HG02610 (cell line): ENCODE measurements around the gene DUSP7.

Experiments
- ATAC-seq: cut with Tn5 transposase; IDR thresholded peaks from one replicate; pipeline ENCODE4 v1.9.1; 2021; ENCODE audit warnings: mild to moderate bottlenecking, moderate library complexity; ENCODE audit not compliant: unreplicated experiment

DUSP7 gene

DNA sequence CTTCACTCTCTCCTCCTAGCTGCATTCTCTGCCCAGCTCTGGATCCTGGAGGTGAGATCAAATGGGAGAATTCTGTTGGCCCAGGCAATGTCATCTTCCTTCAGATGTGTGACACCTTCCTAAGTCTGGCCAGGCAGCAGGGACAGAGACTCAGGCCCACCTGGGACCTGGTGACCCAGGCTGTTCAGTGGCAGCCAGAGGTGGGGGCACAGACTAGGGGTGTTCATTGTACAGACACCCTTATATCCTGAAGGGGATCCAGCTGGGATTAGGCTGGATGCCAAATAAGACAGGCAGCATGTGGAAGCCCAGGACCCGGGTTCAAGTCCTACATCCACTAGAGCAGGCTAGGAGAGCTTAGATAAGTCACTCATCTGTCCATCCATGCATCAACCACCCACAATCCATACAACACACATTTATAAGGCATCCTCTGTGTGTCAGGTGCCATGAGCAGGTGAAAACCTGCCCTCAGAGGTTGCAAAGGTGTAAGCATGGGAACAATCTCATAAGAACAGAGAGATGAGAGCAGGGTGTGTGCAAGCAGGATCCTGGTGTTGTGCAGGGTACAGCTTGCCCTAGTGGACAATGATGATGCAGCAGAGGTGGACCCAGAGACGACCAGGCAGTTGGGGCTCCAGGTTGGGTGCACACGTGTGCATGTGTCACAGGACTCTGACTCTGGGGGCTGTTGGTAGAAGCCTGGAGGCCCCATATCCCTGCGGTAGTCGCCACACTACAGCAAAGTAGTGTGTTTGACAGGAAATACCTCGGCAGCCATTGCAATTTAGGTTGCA lies 42.4 kb downstream of the DUSP7 start:
- no peak for ATAC-seq

DNA sequence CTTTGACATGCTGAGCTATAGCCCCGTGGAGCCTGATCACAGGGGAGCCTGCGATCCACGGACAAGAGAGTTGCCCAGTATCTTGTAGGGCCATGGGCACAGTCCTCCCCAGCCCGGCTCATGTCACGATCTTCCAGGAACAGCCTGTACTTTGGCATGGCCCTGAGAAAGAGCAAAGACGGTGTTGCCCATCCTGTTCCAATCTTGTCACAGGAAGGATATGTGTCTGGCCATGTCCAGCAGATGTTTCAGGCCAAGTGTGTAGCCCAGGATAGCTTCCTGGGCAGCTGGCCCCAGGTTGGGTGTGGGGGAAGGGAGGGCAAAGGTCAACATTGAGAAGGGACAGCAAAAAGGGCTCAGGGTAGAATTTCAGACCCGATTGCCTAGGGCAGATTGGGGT lies 43.7 kb downstream of the DUSP7 start:
- ATAC-seq, result no peak

DNA sequence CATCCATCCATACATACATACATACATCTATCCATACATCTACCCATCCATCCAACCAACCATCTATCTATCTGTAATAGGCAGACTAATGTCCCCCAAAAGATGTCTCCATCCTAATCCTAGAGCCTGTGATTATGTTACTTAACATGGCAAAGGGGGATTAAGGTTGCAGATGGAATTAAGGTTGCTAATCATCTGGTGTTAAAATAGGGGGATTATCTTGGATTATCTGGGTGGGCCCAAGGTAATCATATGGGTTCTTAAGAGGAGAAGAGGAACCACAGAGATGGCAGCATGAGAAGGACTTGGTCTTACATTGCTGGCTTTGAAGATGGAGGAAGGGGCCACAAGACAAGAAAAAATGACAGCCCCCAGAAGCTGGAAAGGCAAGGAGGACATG lies 45.9 kb downstream of the DUSP7 start:
- no peak for ATAC-seq

DNA sequence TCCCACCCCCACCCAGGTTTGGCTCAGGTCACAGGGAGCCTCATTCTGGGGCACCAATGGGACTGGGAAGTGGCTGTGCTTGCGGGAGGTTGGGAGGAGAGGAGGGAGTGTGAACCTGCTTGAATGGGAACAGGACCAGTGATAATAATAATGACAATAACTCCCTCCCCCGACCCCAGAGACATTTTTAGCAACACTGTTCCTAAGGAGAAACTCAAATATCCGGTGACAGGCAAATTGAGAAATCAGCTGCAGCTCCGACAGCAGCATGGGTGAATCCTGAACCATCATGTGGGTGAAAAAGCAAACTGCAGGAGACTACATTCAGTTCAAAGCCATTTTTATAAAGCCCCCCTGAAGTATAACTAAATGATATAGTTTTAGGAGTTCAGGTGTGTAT lies 49.1 kb downstream of the DUSP7 start:
- no peak for ATAC-seq

DNA sequence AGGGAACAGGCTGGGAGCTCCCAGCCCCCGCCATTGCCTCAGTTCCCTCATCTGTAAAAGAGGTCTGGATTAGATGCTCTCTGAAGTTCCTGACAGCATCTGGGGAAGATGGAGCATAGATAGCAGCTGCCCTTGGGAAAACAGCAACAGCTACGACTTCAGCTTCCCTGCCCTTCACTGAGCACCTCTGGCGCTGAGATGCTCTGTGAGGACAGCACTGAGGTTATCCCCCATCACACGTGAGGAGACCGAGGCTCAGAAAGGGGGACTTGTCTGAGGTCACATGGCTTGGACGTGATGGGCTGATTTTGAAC lies 49.6 kb downstream of the DUSP7 start:
- ATAC-seq, result no peak

DNA sequence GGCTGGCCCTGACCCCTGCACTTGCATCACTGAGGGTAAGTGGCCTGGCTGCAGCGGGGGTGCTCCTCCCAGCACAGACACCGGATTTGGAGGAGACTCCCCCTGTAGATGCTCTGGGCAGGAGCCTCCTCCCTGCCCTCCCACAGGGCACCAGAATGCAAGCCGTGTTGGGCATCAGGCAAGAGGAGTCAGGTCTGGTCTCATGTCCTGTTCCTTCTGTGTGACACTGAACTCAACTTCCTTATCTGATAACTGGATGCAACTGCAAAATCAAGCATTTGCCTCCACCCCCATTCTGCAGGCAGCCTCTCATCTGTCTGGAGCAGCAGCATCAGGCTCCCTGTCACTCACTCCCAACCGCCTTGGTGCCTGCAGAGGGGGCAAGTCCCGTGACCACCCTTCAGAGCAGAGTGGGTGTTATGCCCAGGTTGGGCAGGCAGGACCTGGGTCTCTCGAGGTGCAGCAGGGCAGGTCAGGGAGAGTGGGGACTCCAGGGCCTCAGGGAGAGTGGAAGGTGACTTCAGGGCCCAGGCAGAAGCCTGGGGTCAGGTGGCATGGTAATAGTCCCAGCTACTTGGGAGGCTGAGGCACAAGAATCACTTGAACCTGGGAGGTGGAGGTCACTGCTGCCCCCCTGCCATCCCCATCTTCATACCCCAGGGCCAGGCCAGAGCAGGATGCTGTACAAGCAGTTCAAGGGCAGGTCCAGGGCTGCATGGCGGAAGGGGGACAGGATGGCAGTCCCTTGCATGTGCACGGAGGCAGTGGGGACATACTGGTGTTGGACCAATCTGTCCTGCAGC lies 50.2 kb downstream of the DUSP7 start:
- ATAC-seq, result no peak

DNA sequence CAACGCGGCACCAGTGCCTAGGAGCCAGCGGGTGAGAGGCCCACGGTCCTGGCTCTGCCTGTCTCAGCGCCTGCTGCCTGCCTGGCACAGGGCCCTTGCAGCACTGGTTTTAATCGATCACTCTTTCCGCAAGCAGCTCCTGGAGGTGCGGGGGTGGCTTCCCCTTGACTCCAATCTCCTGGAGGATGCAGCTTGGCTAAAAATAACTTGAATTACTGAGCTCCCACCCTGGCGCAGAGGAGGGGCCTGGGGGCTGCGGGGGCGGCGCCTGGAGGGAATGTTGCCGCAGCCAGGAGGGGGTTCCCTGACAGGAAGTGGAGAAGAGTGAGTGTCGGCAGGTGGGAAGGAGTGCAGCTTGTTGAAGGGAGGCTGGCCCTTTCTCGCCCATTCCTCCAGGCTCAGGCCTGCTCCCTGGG lies 50.8 kb downstream of the DUSP7 start:
- no peak for ATAC-seq

DNA sequence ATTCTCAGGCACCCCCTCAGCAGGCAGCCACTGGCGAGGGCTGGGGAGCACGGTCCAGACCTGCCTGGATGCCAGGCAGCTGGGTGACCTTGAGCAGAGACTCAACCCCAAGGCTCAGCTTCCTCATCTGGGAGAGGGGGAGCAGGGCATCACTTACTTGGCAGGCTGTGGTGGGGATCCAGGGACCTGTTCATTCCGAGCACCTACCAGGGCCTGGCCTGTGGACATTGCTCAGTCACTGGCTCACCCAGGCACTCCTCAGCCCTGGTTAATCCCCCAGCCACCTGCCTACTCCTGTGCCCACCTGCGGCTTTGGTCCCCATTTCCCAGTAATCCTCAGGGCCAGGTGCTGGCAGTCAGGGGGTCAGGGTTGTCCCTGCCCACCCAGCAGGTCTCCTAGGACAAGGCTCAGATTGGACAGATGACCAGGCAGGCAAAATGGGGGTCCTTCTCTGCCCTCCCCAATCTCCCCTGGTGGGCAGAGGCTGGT lies 51.4 kb downstream of the DUSP7 start:
- ATAC-seq, result no peak

DNA sequence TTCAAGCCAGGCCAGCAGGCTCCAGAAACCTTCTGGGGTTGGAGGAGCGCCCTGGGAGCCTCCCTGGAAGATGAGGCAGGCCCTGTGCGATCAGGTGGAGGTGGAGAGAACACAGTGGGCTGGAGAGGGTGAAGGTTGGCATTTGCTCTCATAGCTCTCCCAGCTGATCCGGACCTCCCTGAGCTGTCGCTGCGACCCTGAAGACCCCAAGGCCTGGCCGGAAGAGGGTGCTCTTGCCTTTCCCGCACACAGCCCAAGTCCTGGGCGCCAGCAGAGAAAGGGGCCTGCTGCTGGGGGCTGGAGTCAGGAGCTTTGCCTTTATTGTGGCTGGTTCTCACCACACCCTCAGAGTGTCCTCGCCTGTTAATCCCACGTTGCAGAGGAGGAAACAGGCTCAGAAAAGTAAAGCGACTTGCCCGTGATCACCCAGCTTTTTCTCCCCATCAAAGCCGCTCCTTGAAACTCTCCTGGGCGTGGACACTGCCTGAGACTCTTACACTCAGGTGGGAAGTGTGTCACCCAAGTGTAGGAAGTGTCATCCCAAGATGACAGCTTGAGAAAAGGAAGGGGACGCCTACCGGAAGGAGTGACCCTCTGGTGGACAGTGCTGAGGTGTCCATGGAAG lies 52.1 kb downstream of the DUSP7 start:
- ATAC-seq, result no peak

DNA sequence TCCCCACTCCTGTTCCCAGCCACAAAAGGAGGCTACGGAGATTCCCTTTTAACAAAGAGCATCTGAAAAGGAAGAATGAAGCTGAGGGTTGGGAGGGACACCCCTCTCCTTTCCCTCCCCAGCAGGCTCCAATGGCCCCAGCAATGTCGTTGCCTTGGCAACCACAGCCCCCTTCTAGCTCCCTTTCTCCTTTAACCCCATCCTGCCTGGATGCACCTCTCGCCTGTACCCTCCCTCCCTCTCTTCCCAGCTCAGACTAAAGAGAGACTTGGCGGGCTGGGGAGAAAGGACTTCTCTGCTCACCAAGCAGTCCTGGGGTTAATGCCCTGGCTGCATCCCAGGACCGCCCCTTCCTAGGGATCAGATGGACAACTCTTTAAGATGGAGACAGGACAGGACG lies 53.6 kb downstream of the DUSP7 start:
- ATAC-seq, result no peak

DNA sequence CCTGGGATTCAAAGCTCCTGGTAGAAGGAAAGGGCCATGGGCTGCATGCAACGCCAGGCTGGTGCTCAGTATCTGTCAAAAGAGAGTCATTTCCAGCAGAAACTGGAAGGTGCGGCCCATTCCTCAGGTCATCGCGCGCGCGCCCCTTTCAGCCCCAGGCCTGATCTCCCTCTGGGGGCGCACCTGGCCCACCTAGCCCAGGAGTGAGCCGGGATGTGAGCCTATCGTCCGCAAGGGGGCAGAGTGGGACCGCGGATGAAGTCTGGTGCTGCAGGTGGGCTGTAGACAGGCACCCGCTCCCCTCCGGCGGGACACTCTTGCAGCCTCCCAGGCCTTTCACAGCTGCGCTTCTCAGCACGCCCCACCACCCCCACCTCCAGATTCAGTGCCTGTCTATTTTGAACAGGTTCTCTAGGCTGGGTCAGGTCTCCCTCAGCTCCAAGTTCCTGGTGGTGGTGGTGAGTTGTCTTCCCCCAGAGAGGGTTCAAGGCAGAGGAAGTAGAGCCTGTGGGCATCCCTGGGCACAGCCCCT lies 54.9 kb downstream of the DUSP7 start:
- peak; percentile 67 for ATAC-seq

DNA sequence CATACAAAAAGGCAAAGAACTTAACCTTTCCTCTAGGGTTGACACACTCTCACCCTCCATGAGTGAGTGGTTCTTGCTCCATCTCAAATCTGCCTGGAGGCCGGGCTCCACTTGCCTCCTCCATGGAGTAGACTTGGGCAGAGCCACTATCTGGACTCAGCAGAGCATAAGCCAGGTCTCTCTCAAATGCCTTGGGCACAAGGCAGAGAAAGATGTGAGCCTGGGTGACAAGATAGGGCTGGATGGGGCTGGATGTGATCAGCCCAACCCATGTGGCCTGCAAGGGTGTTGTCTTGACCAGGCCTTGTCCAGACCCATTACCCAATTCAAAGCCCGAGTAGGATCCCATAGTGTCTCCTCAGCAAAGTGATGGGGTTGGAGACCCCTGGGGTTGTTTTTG lies 56.5 kb downstream of the DUSP7 start:
- no peak for ATAC-seq
